ENCODE results near the gene ADAP1.

- TF ChIP-seq EZH2phosphoT487 (conservative IDR thresholded peaks at IDR 0.05; ENCODE audit: low read length) = no peak
- no peak for TF ChIP-seq CTCF (IDR thresholded peaks at IDR 0.05; ENCODE audit: insufficient read depth, low read length, poor library complexity, severe bottlenecking)
Measured at GRCh38 chr7:910441-910861, 44.0 kb downstream of the ADAP1 start.
